VCaP (cell line): Measurements from ENCODE around the gene SH2D3C.

Source experiments
- H3K27ac ChIP-seq: fragments of 450-650 bp; 2 replicates; pipeline ENCODE4 v1.5.1; 2017
- CTCF ChIP-seq: fragments of 450-650 bp; conservative IDR thresholded peaks from 2 replicates; pipeline ENCODE4 v1.5.1; 2017; ENCODE audit warnings: mild to moderate bottlenecking, moderate library complexity

The SH2D3C gene

DNA sequence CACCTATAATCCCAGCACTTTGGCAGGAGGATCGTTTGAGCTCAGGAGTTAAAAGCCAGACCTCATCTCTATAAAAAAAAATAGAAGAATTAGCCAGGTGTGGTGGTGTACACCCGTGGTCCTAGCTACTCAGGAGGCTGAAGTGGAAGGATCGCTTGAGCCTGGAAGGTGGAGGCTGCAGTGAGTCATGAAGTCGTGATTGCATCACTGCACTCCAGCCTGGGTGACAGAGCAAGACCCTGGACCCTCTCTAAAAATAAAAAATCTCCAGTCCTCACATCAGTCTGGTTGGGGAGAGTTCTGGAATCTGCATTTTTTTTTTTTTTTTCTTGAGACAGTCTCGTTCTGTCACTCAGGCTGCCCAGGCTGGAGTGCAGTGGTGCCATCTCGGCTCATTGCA lies 33.5 kb upstream of the SH2D3C start:
- no peak overlapping the region for H3K27ac ChIP-seq
- TF ChIP-seq CTCF, result no peak

DNA sequence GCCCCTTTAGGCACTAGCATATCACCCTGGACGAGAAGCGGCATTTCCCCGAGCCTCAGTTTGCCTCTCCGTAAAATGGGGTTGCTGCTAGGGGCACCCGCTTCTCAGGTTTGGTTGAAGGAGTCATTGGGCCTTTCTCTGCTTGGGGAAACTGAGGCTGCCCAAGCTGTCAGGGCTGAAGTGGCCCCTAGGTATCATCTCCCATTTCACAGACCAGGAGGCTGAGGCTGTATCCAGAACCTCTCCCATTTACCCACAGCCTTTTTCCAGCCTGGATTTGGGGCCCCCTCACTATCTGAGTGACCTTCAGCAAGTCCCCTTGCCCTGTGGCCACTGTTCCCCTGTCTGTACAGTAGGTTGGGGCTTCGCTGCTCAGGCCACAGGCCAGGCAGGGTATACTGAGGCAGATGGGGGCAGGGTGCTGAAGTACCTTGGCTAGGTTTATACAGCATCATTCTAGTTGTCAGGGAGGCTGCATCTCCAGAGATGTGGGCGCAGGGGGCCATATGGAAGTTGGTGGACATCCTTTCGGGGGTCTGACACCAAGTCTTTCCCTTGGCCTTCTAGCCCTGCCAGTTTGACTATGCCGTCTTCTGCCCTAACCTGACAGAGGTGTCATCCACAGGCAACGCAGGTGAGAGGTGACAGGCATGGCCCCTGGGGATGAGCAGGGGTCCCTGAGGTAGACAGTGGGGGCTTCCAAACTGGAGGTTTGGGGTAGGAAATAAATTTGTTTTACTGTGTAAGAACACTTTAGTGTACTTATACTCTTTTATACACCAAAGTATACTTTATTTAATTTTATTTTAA lies 32.1 kb upstream of the SH2D3C start:
- no peak for TF ChIP-seq CTCF
- no peak overlapping the region for H3K27ac ChIP-seq

DNA sequence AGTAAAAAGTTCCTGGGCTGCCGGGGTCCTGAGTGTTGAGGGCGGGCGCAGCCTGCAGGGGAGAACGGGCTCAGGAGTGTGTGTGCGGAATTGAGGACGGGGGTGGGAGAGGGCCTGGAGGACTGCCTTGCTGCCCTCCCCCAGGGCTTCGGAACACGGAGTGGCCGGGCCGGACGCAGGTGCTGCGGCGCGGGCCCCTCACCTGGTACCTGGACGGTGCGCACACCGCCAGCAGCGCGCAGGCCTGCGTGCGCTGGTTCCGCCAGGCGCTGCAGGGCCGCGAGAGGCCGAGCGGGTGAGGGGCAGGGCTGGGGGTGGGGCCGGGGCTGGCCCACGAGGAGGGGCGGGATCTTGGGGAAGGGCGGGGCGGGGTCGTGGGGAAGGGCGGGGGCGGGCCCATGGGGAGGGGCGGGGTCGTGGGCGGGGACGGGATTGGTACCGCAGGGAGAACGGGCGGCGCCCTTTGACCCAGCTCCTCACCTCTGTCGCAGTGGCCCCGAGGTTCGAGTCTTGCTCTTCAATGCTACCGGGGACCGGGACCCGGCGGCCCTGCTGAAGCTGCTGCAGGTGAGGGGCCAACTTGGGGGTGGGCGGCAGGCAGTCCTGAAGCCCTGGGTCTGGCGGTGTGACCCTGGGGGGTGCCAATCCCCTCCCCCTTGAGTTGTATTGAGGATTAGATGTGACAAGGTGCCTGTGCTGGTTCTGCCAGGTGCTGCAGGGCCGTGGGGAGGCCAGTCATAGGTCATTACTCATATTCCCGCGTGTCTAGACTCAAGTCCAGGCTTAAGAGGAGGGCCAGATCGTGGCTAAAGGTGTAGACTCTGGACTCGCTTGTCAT lies 31.3 kb upstream of the SH2D3C start:
- no peak for TF ChIP-seq CTCF
- no peak overlapping the region for H3K27ac ChIP-seq

GRCh38 chr9:127809002-127809539 lies 30.6 kb upstream of the SH2D3C start:
- no peak for TF ChIP-seq CTCF
- H3K27ac ChIP-seq, result peak overlapping the region; percentile 9; the same call in 1 of the 2 replicates

- H3K27ac ChIP-seq, result peak overlapping the region; percentile 9; the same call in 1 of the 2 replicates
- no peak for TF ChIP-seq CTCF
Measured at GRCh38 chr9:127808347-127809001, 30.0 kb upstream of the SH2D3C start.

- TF ChIP-seq CTCF, result no peak
- H3K27ac ChIP-seq, result no peak overlapping the region
Measured at GRCh38 chr9:127806871-127807270, 28.4 kb upstream of the SH2D3C start.

DNA sequence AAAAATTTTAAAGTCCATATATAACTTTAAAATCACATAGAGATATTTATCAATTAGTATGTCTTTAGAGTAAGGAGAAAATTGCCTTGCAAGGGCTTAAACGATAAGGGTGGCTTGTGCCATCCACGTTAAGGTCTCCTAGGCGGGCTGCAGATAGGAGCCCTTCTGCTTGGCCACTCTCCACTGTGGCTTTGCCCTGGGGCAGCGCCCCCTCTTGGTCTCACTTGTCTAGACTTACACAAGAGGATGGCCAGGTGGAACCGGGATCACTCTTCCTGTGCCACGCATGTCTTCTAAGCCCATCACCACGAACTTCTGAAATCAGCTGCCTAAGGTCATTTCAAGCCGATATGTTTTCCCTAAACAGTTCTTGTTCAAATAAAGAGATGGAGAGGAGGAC lies 27.2 kb upstream of the SH2D3C start:
- no peak overlapping the region for H3K27ac ChIP-seq
- TF ChIP-seq CTCF, result peak; percentile 36
